H1 (cell line): Measurements from ENCODE around the gene STAC2. TPM values are rescaled to one million over a fixed set of nuclear protein-coding genes. Genes with fewer than 3 reads are reported as not detected.

ENCODE experiments used
- ATF3 ChIP-seq: IDR thresholded peaks from 2 replicates; pipeline ENCODE4 v1.6.1; 2011; ENCODE audit warnings: low read depth, mild to moderate bottlenecking, low read length; ENCODE audit not compliant: insufficient read depth
- CHD7 ChIP-seq: fragments of 300-600 bp; sonication (generic); IDR thresholded peaks from 2 replicates; pipeline ENCODE4 v1.7.1; 2012; ENCODE audit warnings: low read length, moderate library complexity, mild to moderate bottlenecking, inconsistent platforms; ENCODE audit not compliant: insufficient replicate concordance
- CREB1 ChIP-seq: IDR thresholded peaks from 2 replicates; pipeline ENCODE4 v1.6.1; 2012; ENCODE audit warnings: inconsistent platforms
- EZH2 ChIP-seq: fragments of 200-600 bp; sonication (generic); IDR thresholded peaks from 2 replicates; pipeline ENCODE4 v1.7.1; 2012; ENCODE audit warnings: low read depth, mild to moderate bottlenecking, moderate library complexity, low read length, inconsistent platforms; ENCODE audit not compliant: severe bottlenecking
- NANOG ChIP-seq: IDR thresholded peaks from 2 replicates; pipeline ENCODE4 v1.6.1; 2011; ENCODE audit warnings: low read length, low read depth, mild to moderate bottlenecking, inconsistent platforms; ENCODE audit not compliant: insufficient read depth, poor library complexity, severe bottlenecking
- POLR2A ChIP-seq, 2 experiments: IDR thresholded peaks; 1 replicate in 1 of 2; 2 replicates in 1 of 2; pipeline ENCODE4 v1.6.1; 2011; ENCODE audit warnings: low read depth in 2 of 2, low read length in 2 of 2, mild to moderate bottlenecking in 2 of 2; ENCODE audit errors: control extremely low read depth in 1 of 2
- SIN3A ChIP-seq, 2 experiments: IDR thresholded peaks in 1 of 2; conservative IDR thresholded peaks in 1 of 2; 2 replicates each; pipeline ENCODE4 v1.6.1; 2011 to 2012; ENCODE audit warnings: low read length in 2 of 2, improper control_type of control experiment in 1 of 2, low read depth in 1 of 2, mild to moderate bottlenecking in 1 of 2
- polyA plus RNA-seq, 7 experiments: library from polyadenylated mRNA; depleted of rRNA in 3 of 7; stranded (reverse) in 5 of 7; unstranded in 2 of 7; fragments of >200 nt in 5 of 7; fragments of 200-250 nt in 2 of 7; gene quantifications; 1 replicate in 5 of 7; 2 replicates in 1 of 7; 4 replicates in 1 of 7; pipeline versions ENCODE4 v1.2.1 to v1.2.3, GENCODE V29; 2011 to 2013; ENCODE audit warnings: missing spikeins in 2 of 7, mixed read lengths in 2 of 7
- total RNA-seq: library from RNA; stranded (reverse); fragmentation: NEBNext Ultra II Directional; extraction: Animal tissue kit (Norgen Biotek cat#: 25700); gene quantifications from 2 replicates; pipeline ENCODE4 v1.2.1, GENCODE V29; 2021

Gene STAC2
- total and polyA plus RNA-seq, 2 of the 8 experiments (the other 6 are each of a cell fraction or from before 2014, with no cell fraction given): 1.5 to 6.0 TPM

GRCh38 chr17:39173526-39174274 lies 52.0 kb downstream of the STAC2 start (continued):
- TF ChIP-seq CHD7 (no peak), EZH2 (no peak), POLR2A (IDR thresholded peaks at IDR 0.05; ENCODE audit: control extremely low read depth in 1 of 2, low read depth in 2 of 2, low read length in 2 of 2) (no peak), ATF3 (no peak), SIN3A (conservative IDR thresholded peaks at IDR 0.05 in 1 of 2, IDR thresholded peaks at IDR 0.05 in 1 of 2; ENCODE audit: low read depth in 1 of 2, low read length in 2 of 2) (no peak), NANOG (no peak), CREB1 (no peak)
